Measurements from ENCODE around the gene CYTH4.

- TF ChIP-seq CTCF (IDR thresholded peaks at IDR 0.05; ENCODE audit: low read depth, low read length) (no peak), POLR2A (IDR thresholded peaks at IDR 0.05; ENCODE audit: extremely low read depth, insufficient read length) (no peak), MAX (IDR thresholded peaks at IDR 0.05; ENCODE audit: low read depth, low read length) (no peak), MYC (IDR thresholded peaks at IDR 0.05; ENCODE audit: low read depth, low read length) (no peak)
Observed at GRCh38 chr22:37262346-37262745, 20.0 kb upstream of the CYTH4 start.

All from NB4 (cell line).